Keratinocyte (primary cell): ENCODE measurements around the gene AUP1. TPM values are rescaled to one million over a fixed set of nuclear protein-coding genes. Genes with fewer than 3 reads are reported as not detected.

Experiments
- DNase-seq: peaks from one replicate; pipeline ENCODE4 v3.0.0-alpha.2; 2011; ENCODE audit warnings: low read depth, missing footprints, low spot score
- FAIRE-seq: peaks from 2 replicates; lab custom pipeline; 2011; peaks lifted over from hg19 to GRCh38; lab: Jason Lieb, UNC
- H2AFZ ChIP-seq: 2 replicates; pipeline ENCODE4 v1.6.0; 2012; ENCODE audit warnings: low read length, control low read depth, inconsistent platforms; ENCODE audit not compliant: control insufficient read depth
- H3K27ac ChIP-seq: 2 replicates; pipeline ENCODE4 v1.5.1; 2011; ENCODE audit warnings: low read length; ENCODE audit not compliant: control insufficient read depth, insufficient read depth
- H3K27me3 ChIP-seq: 3 replicates; pipeline ENCODE4 v1.6.0; 2011; ENCODE audit warnings: low read length; ENCODE audit not compliant: control insufficient read depth, insufficient read depth; ENCODE audit errors: extremely low read depth
- H3K36me3 ChIP-seq, 2 experiments: 2 replicates in 1 of 2; 3 replicates in 1 of 2; pipeline ENCODE4 v1.5.1; 2011; ENCODE audit warnings: low read length in 2 of 2, mild to moderate bottlenecking in 1 of 2; ENCODE audit not compliant: control insufficient read depth in 2 of 2, insufficient read depth in 2 of 2; ENCODE audit errors: extremely low read depth in 1 of 2
- H3K4me1 ChIP-seq: 3 replicates; pipeline ENCODE4 v1.5.1; 2011; ENCODE audit warnings: low read length; ENCODE audit not compliant: control insufficient read depth, insufficient read depth; ENCODE audit errors: extremely low read depth
- H3K4me2 ChIP-seq: 3 replicates; pipeline ENCODE4 v1.6.0; 2011; ENCODE audit warnings: low read depth, low read length; ENCODE audit not compliant: control insufficient read depth, insufficient read depth; ENCODE audit errors: extremely low read depth
- H3K4me3 ChIP-seq, 3 experiments: fragments of 200-600 bp in 1 of 3; sonication (generic) in 1 of 3; 2 replicates in 2 of 3; 3 replicates in 1 of 3; pipeline ENCODE4 v1.5.1; 2011 to 2016; ENCODE audit warnings: low read length in 3 of 3, mild to moderate bottlenecking in 3 of 3, control low read depth in 2 of 3, inconsistent platforms in 1 of 3, low read depth in 1 of 3, mixed read lengths in 1 of 3, mixed run types in 1 of 3, moderate library complexity in 1 of 3; ENCODE audit not compliant: control insufficient read depth in 2 of 3, insufficient read depth in 2 of 3; ENCODE audit errors: extremely low read depth in 1 of 3
- H3K79me2 ChIP-seq: 2 replicates; pipeline ENCODE4 v1.6.0; 2012; ENCODE audit warnings: low read length; ENCODE audit not compliant: control insufficient read depth, insufficient read depth
- H3K9ac ChIP-seq: 3 replicates; pipeline ENCODE4 v1.6.0; 2011; ENCODE audit warnings: low read length; ENCODE audit not compliant: control insufficient read depth, insufficient read depth; ENCODE audit errors: extremely low read depth
- H3K9me1 ChIP-seq: 3 replicates; pipeline ENCODE4 v1.6.0; 2011; ENCODE audit warnings: low read length; ENCODE audit not compliant: control insufficient read depth, insufficient read depth; ENCODE audit errors: extremely low read depth
- H3K9me3 ChIP-seq: 2 replicates; pipeline ENCODE4 v1.5.1; 2012; ENCODE audit warnings: low read depth, low read length; ENCODE audit not compliant: control insufficient read depth
- H4K20me1 ChIP-seq: 3 replicates; pipeline ENCODE4 v1.6.0; 2011; ENCODE audit warnings: low read length; ENCODE audit not compliant: control insufficient read depth, insufficient read depth; ENCODE audit errors: extremely low read depth
- CTCF ChIP-seq, 3 experiments: IDR thresholded peaks in 1 of 3; conservative IDR thresholded peaks in 1 of 3; optimal IDR thresholded peaks in 1 of 3; 2 replicates in 2 of 3; 3 replicates in 1 of 3; pipeline versions ENCODE3 to v1.5.1; 2011; ENCODE audit warnings: low read length in 3 of 3, mild to moderate bottlenecking in 3 of 3, moderate library complexity in 2 of 3, control low read depth in 1 of 3, inconsistent platforms in 1 of 3; ENCODE audit not compliant: insufficient read depth in 2 of 3; ENCODE audit errors: extremely low read depth in 1 of 3
- EZH2 ChIP-seq: IDR thresholded peaks from one replicate; pipeline ENCODE4 v1.6.1; 2012; ENCODE audit warnings: inconsistent platforms, mild to moderate bottlenecking, low read length, moderate library complexity
- dilution Hi-C: fragments of 300-500 bp; cut with MboI; formaldehyde crosslinking; loops from one replicate; pipeline ENCODE4 v1.7.0; 2020; ENCODE audit warnings: low sequenced_read_pairs; ENCODE audit not compliant: extremely low pct_ligation_motif_present
- polyA plus RNA-seq, 5 experiments: library from polyadenylated mRNA; depleted of rRNA in 3 of 5; stranded (reverse) in 3 of 5; stranded (forward) in 1 of 5; unstranded in 1 of 5; fragments of >200 nt; gene quantifications; 1 replicate in 1 of 5; 2 replicates in 3 of 5; 3 replicates in 1 of 5; pipeline versions ENCODE4 v1.2.1 to v1.2.3, GENCODE V29; 2011 to 2012; ENCODE audit warnings: missing spikeins in 2 of 5, low read depth in 1 of 5, low replicate concordance in 1 of 5

Gene AUP1
- polyA plus RNA-seq, 1 donor (not counting 4 experiments of a cell fraction or from before 2014, with no cell fraction given): 94.9 TPM

GRCh38 chr2:74516650-74517049 is 12.9 kb downstream of the AUP1 start:
- no peaks in the 10 kb centered on the region for H3K9me3 ChIP-seq
- DNase-seq (no peak), FAIRE-seq (no peak)
- no peaks in the 10 kb centered on the region for H4K20me1 ChIP-seq
- peak overlapping the region; percentile 20 for H3K4me2 ChIP-seq
- H3K9ac ChIP-seq: no peak overlapping the region
- H3K4me1 ChIP-seq: peaks cover 6% of the 10 kb centered on the region
- no peak overlapping the region for H3K4me3 ChIP-seq
- TF ChIP-seq EZH2: no peak
- no peak for TF ChIP-seq CTCF (optimal IDR thresholded peaks at IDR 0.05 in 1 of 3, IDR thresholded peaks at IDR 0.05 in 1 of 3, conservative IDR thresholded peaks at IDR 0.05 in 1 of 3; ENCODE audit: extremely low read depth in 1 of 3, insufficient read depth in 2 of 3, low read length in 3 of 3)
- peaks cover 56% of the 10 kb centered on the region for H3K27me3 ChIP-seq
- H3K27ac ChIP-seq: no peak overlapping the region
- no peaks in the 10 kb centered on the region for H3K79me2 ChIP-seq
- no peak overlapping the region for H2AFZ ChIP-seq
- dilution Hi-C loops: no loop called here
- no peaks in the 10 kb centered on the region for H3K9me1 ChIP-seq
- no peaks in the 10 kb centered on the region for H3K36me3 ChIP-seq

- Histone ChIP-seq H3K9ac (no peak overlapping the region), H3K4me1 (peaks cover 6% of the 10 kb centered on the region), H3K27ac (no peak overlapping the region), H3K9me1 (no peaks in the 10 kb centered on the region), H3K4me3 (no peak overlapping the region), H3K9me3 (no peaks in the 10 kb centered on the region), H3K36me3 (no peaks in the 10 kb centered on the region), H3K27me3 (peaks cover 61% of the 10 kb centered on the region), H3K79me2 (no peaks in the 10 kb centered on the region), H2AFZ (no peak overlapping the region), H3K4me2 (peak overlapping the region; percentile 20), H4K20me1 (no peaks in the 10 kb centered on the region)
- DNase-seq: no peak
- no peak for FAIRE-seq
- dilution Hi-C loops: no loop called here
- no peak for TF ChIP-seq EZH2
- TF ChIP-seq CTCF (optimal IDR thresholded peaks at IDR 0.05 in 1 of 3, IDR thresholded peaks at IDR 0.05 in 1 of 3, conservative IDR thresholded peaks at IDR 0.05 in 1 of 3; ENCODE audit: extremely low read depth in 1 of 3, insufficient read depth in 2 of 3, low read length in 3 of 3): no peak
These were observed 13.4 kb downstream of the AUP1 start for GRCh38 chr2:74515981-74516633.
